Aorta (tissue), 4 donors: ENCODE results near the gene PRDX4. TPM values are rescaled to one million over a fixed set of nuclear protein-coding genes. Genes with fewer than 3 reads are reported as not detected.

ENCODE experiments used
- polyA plus RNA-seq, 2 donors: library from polyadenylated mRNA; stranded (reverse); fragments of 200-250 nt; gene quantifications; one replicate each; pipeline ENCODE4 v1.2.3, GENCODE V29; 2013
- total RNA-seq, 2 donors: library from RNA; stranded (reverse); fragmentation: NEBNext Ultra II Directional; extraction: Animal tissue kit (Norgen Biotek cat#: 25700); gene quantifications; one replicate each; pipeline ENCODE4 v1.2.1, GENCODE V29; 2021
- donor health status: healthy with polysubstance abuse.
- donor health status: Bipolar disorder and iron deficiency.
- donor health status: DM: no; HTN: no; CAD: no.
- donor health status: DM: yes; HTN: yes; CAD: no.

Gene PRDX4
- total and polyA plus RNA-seq, 4 donors, result 66.5 to 105 (median 86.0) TPM

Other genes with a start within 250 kb of the PRDX4 start
- 10 to 100 TPM; 59.1 to 69.1 TPM for gene ACOT9, start 75.8 kb downstream of the PRDX4 start, total RNA-seq
- 10 to 100 TPM; 21.7 to 62.6 TPM for gene ACOT9, start 75.8 kb downstream of the PRDX4 start, polyA plus RNA-seq
- gene SAT1, start 115.7 kb downstream of the PRDX4 start, total RNA-seq, result 100 to 1,000 TPM; 269 to 353 TPM
- gene SAT1, start 115.7 kb downstream of the PRDX4 start, polyA plus RNA-seq, result 100 to 1,000 TPM; 432 to 481 TPM
- 10 to 100 TPM in 1 of 2 donors, 1 to 10 TPM in 1; 5.6 to 12.7 TPM for gene APOO, start 240.4 kb downstream of the PRDX4 start, total RNA-seq
- gene APOO, start 240.4 kb downstream of the PRDX4 start, polyA plus RNA-seq, result 1 to 10 TPM; 4.6 to 8.8 TPM
- gene CXorf58, start 240.5 kb downstream of the PRDX4 start, total RNA-seq, result not detected
- not detected for gene CXorf58, start 240.5 kb downstream of the PRDX4 start, polyA plus RNA-seq